Panc1 (cell line): ENCODE data around the gene B3GALNT2.

Experiments
- CTCF ChIP-seq: fragments of 450-650 bp; IDR thresholded peaks from 2 replicates; pipeline ENCODE4 v1.5.1; 2017; ENCODE audit warnings: mild to moderate bottlenecking
- POLR2AphosphoS5 ChIP-seq: IDR thresholded peaks from 2 replicates; pipeline ENCODE4 v1.6.1; 2012; ENCODE audit warnings: mild to moderate bottlenecking, low read depth, low read length, moderate library complexity
- REST ChIP-seq, 2 experiments: IDR thresholded peaks; 2 replicates each; pipeline ENCODE4 v1.6.1; 2011 to 2012; ENCODE audit warnings: low read depth in 2 of 2, control low read depth in 1 of 2, low read length in 1 of 2, mild to moderate bottlenecking in 1 of 2, moderate library complexity in 1 of 2; ENCODE audit not compliant: insufficient read depth in 1 of 2
- SIN3A ChIP-seq: IDR thresholded peaks from 2 replicates; pipeline ENCODE4 v1.6.1; 2012; ENCODE audit warnings: low read depth, mild to moderate bottlenecking, low read length, moderate library complexity, borderline replicate concordance; ENCODE audit not compliant: insufficient read depth
- TCF7L2 ChIP-seq: IDR thresholded peaks from 2 replicates; pipeline ENCODE4 v1.6.1; 2011; ENCODE audit warnings: mild to moderate bottlenecking, low read depth, low read length, inconsistent platforms

GRCh38 chr1:235473806-235474205, 30.4 kb downstream of the B3GALNT2 start:
- TF ChIP-seq CTCF (no peak), POLR2AphosphoS5 (no peak), TCF7L2 (no peak), SIN3A (no peak), REST (IDR thresholded peaks at IDR 0.05; ENCODE audit: insufficient read depth in 1 of 2, low read depth in 2 of 2, low read length in 1 of 2) (no peak)
